Activated CD4-positive, alpha-beta T cell treated with anti-CD3 and anti-CD28 coated beads for 36 hours (primary cell): ENCODE results near the gene SEC24C. TPM values are rescaled to one million over a fixed set of nuclear protein-coding genes. Genes with fewer than 3 reads are reported as not detected.
"Not testable (repeated sequence)": the region's sequence is repeated elsewhere in the genome, so short reads cannot be mapped to it uniquely, and the experiment has no call there.

Experiments
- ATAC-seq: fragments of 200-7000 bp; cut with Tn5 transposase; one replicate; pipeline ENCODE4 v1.10.0; 2021; ENCODE audit warnings: mild to moderate bottlenecking, moderate library complexity
- CTCF ChIA-PET: fragments of 350-600 bp; sonication (Branson Sonifier 250); formaldehyde crosslinking; loops from one replicate; lab custom pipeline; 2021; ENCODE audit warnings: antibody characterized with exemption; lab: Charles Lee
- POLR2A ChIA-PET: fragments of 350-600 bp; sonication (Branson Sonifier 250); formaldehyde crosslinking; loops from one replicate; lab custom pipeline; 2021; ENCODE audit warnings: antibody characterized with exemption, inconsistent platforms; lab: Charles Lee
- DNase-seq: peaks from one replicate; pipeline ENCODE4 v3.0.0-alpha.2; 2020
- H3K27ac Mint-ChIP-seq: one replicate; pipeline ENCODE4 v1.8.0; 2021; ENCODE audit warnings: mixed read lengths
- H3K27me3 Mint-ChIP-seq: one replicate; pipeline ENCODE4 v1.8.0; 2021; ENCODE audit warnings: mixed read lengths
- H3K36me3 Mint-ChIP-seq: one replicate; pipeline ENCODE4 v1.8.0; 2021; ENCODE audit warnings: low read depth, mixed read lengths
- H3K4me1 Mint-ChIP-seq: one replicate; pipeline ENCODE4 v1.8.0; 2021; ENCODE audit warnings: mixed read lengths
- H3K4me3 Mint-ChIP-seq: one replicate; pipeline ENCODE4 v1.8.0; 2021; ENCODE audit warnings: mild to moderate bottlenecking, moderate library complexity, mixed read lengths
- H3K9me3 Mint-ChIP-seq: one replicate; pipeline ENCODE4 v1.8.0; 2021; ENCODE audit warnings: low read depth, mixed read lengths
- intact Hi-C, 2 experiments: fragments of 100-400 bp; cut with DNase I in 1 of 2; cut with micrococcal nuclease in 1 of 2; formaldehyde crosslinking; loops; one replicate each; pipeline versions ENCODE4 v1.14.2 to v1.15.1; 2022 to 2024; cut with DNase I, micrococcal nuclease
- total RNA-seq, 2 experiments: library from RNA; stranded (reverse); gene quantifications; one replicate each; pipeline ENCODE4 v1.2.3, GENCODE V29; 2021

The SEC24C gene, protein sequence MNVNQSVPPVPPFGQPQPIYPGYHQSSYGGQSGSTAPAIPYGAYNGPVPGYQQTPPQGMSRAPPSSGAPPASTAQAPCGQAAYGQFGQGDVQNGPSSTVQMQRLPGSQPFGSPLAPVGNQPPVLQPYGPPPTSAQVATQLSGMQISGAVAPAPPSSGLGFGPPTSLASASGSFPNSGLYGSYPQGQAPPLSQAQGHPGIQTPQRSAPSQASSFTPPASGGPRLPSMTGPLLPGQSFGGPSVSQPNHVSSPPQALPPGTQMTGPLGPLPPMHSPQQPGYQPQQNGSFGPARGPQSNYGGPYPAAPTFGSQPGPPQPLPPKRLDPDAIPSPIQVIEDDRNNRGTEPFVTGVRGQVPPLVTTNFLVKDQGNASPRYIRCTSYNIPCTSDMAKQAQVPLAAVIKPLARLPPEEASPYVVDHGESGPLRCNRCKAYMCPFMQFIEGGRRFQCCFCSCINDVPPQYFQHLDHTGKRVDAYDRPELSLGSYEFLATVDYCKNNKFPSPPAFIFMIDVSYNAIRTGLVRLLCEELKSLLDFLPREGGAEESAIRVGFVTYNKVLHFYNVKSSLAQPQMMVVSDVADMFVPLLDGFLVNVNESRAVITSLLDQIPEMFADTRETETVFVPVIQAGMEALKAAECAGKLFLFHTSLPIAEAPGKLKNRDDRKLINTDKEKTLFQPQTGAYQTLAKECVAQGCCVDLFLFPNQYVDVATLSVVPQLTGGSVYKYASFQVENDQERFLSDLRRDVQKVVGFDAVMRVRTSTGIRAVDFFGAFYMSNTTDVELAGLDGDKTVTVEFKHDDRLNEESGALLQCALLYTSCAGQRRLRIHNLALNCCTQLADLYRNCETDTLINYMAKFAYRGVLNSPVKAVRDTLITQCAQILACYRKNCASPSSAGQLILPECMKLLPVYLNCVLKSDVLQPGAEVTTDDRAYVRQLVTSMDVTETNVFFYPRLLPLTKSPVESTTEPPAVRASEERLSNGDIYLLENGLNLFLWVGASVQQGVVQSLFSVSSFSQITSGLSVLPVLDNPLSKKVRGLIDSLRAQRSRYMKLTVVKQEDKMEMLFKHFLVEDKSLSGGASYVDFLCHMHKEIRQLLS
- 10 to 100 TPM; 84.6 to 88.2 TPM for total RNA-seq

DNA sequence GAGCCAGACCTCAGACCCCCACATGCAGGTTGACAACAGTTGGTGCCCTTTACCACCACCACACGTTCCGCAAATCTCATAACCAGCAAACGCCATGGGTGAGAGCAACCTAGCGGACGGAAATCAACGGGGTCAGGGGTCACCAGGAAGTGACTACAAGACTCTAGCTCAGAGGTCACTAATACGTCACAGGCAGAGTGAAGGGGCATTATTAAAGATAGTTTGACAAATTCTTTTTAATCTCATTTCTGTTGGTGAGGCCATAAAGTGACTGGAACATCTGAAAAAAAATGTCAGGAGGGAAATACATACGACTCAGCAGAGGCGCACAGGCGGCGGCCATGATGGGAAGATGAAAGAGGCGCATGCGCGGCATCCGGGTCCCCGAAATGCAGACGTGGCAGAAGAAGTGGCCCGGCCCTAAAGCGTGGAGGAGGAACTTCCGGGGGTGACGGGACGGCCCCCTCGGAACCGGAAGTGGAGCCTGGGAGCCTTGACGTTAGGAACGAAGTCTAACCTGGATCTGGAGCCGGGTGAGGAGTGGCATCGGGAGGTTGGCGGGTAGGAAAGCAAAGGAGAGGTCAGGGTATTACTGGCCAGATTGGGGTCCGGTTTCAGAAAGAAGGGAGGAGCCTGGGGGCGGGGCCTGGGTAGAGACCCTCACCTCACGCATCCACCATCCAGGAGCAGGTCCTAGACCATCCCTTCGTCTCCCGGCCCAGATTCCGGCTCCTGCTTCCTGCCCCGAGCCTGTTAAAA, at the start of gene SEC24C:
Gene SEC24C (plus strand): TSS at position 468 of the 759 bp plus-strand sequence. CDS start 2,461 bp downstream, outside the sequence.
- Mint-ChIP-seq H3K4me1 (peaks cover 42% of the 10 kb centered on the region), H3K27ac (peak within 1 kb of the TSS; percentile 100), H3K9me3 (no peaks in the 10 kb centered on the region), H3K36me3 (peaks cover 8% of the 10 kb centered on the region), H3K4me3 (peak within 1 kb of the TSS; percentile 95), H3K27me3 (no peaks in the 10 kb centered on the region)
- ATAC-seq (peak; percentile 87), DNase-seq (peak; percentile 98)
- ChIA-PET CTCF (interaction anchor here (1.0 to 2.2 kb wide), 7 partner anchors 10 to 118 kb away, joined by 3 to 9 read pairs (median 5); no protein-coding TSS in a partner anchor), POLR2A (interaction anchor here (0.7 to 3.9 kb wide), 7 partner anchors 14 to 648 kb away, joined by 3 to 28 read pairs (median 4); a partner anchor contains a TSS)
- intact Hi-C loops: loop anchor here (1.0 to 10.0 kb wide), 14 partner anchors 14 to 1389 kb away; partner anchors contain the start of genes ZSWIM8 (in 2 of the 2), ADK (in 1 of the 2), ANXA7 (in 1 of the 2) and DNAJB12 (in 1 of the 2)

DNA sequence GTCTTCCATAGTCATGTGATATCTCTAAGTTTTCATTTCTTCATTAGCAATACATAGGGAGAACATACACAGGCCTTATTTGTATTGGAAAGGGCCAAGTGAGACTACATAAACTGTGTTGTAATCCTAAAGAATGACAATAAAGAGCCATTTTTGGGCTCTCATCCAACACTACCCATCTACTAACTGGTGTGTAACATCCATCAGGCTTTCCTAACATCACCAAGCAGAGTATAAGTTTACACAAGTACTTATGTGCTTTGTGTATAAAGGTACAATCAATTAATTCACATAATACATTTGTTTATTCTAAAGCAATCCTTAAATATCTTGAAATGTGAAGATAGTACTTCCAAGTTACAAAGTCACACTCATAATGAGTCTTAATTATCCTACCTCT, 48.9 kb upstream of the SEC24C start:
- H3K36me3 Mint-ChIP-seq, H3K27ac Mint-ChIP-seq, DNase-seq, H3K4me1 Mint-ChIP-seq, H3K4me3 Mint-ChIP-seq, H3K9me3 Mint-ChIP-seq, POLR2A ChIA-PET, ATAC-seq, intact Hi-C loops, H3K27me3 Mint-ChIP-seq: not testable (repeated sequence)
- CTCF ChIA-PET: interaction anchor here (0.7 kb wide), 1 partner anchor 14 kb away, joined by 3 read pairs; no protein-coding TSS in a partner anchor

DNA sequence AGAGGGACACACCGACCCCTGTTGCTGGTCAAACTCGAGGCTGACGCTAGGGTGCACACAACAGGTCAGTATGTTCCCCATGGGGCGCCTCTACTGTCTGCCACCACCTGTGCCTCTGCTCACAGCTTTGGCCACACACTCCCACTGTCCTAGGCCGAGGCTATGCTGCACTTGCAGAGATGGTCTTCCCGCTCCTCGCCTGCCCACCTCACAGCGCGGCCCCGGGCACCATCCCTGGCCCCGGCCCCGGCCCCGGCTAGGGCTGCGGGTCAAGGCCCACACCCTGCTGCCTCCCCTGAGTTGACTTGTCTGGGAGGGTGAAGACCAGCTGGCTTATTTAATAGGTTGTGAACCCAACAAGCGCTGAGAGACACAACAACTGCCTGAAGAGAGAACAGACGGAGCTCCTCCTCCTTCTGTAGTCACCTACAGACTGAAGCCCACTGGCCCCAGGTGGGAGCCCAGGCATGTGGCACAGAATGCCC, 46.5 kb upstream of the SEC24C start, which contains the start of gene AGAP5:
Gene AGAP5 (minus strand): TSS at position 435 of the 485 bp plus-strand sequence. CDS start 354 bp downstream, at position 81.
- H3K27me3 Mint-ChIP-seq, DNase-seq, H3K4me3 Mint-ChIP-seq, CTCF ChIA-PET, H3K9me3 Mint-ChIP-seq, ATAC-seq, intact Hi-C loops, H3K4me1 Mint-ChIP-seq, H3K27ac Mint-ChIP-seq, POLR2A ChIA-PET: not testable (repeated sequence)
- H3K36me3 Mint-ChIP-seq: peaks cover 14% of the 10 kb centered on the region

DNA sequence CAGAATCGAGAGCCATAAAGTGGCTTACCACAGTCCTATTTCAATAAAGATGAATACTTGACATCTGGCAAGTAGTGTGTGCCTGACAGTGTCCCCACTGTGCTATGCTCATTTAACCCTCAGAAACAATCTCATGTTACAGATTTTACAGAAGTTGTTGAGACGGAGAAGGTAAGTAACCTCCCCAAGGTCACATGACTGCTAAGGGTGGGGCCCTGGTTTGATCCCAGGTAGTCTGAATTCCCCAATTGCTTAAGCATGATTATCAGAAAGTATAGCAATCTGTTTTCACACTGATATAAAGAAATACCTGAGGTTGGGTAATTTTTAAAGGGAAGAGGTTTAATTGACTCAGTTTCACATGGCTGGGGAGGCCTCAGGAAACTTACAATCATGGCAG, 45.4 kb upstream of the SEC24C start:
- H3K27ac Mint-ChIP-seq, POLR2A ChIA-PET, H3K4me1 Mint-ChIP-seq, H3K27me3 Mint-ChIP-seq, CTCF ChIA-PET, ATAC-seq, DNase-seq, intact Hi-C loops, H3K9me3 Mint-ChIP-seq, H3K4me3 Mint-ChIP-seq: not testable (repeated sequence)
- H3K36me3 Mint-ChIP-seq: peaks cover 16% of the 10 kb centered on the region

DNA sequence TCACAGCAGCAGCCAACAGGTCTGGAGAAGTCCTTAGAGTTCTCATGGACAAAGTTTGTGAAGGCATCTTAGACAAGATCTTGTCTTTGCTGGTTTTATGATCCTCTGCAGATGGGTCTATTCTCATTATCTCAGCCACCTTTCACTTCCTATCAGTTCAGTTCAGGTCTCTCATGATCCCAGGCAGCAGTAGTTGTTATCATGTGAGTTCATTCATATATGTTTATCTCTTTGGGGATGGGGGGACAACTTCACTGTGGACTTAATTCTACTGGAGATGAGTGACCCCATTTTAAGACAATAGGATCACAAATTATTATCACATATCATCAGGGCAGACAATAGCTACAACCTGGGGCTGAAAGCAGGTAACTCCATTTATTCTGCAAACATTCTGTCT, 40.2 kb upstream of the SEC24C start:
- DNase-seq, H3K9me3 Mint-ChIP-seq, H3K4me1 Mint-ChIP-seq, H3K27ac Mint-ChIP-seq, intact Hi-C loops, POLR2A ChIA-PET, H3K4me3 Mint-ChIP-seq, CTCF ChIA-PET, H3K27me3 Mint-ChIP-seq, ATAC-seq: not testable (repeated sequence)
- H3K36me3 Mint-ChIP-seq: peaks cover 24% of the 10 kb centered on the region

DNA sequence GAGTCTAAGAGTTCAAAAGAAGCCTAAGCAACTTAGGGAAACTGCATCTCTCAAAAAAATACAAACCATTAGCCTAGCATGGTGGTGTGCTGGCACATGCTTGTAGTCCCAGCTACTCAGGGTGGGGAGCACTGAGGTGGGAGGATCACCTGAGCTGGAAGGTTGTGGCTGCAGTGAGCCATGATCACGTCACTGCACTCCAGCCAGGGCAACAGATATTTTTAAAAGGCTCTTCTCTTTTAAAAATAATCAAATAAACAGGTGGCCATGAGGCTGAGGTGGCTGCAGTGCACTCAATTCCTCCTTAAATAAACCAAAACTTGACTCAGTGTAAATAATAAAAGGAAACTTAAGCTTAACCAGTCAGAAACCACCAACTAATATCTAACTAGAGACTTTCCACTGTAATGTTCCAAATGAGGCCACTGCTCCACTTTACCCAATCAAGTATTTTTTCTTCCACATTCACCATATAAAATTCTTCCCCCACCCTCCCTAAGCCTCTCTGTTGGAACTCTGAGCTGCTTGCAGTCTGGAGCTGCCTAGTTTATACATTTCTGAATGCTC, 38.6 kb upstream of the SEC24C start:
- intact Hi-C loops, POLR2A ChIA-PET, H3K9me3 Mint-ChIP-seq, H3K27ac Mint-ChIP-seq, DNase-seq, H3K4me3 Mint-ChIP-seq, H3K27me3 Mint-ChIP-seq, H3K4me1 Mint-ChIP-seq, ATAC-seq, CTCF ChIA-PET: not testable (repeated sequence)
- peaks cover 25% of the 10 kb centered on the region for H3K36me3 Mint-ChIP-seq

DNA sequence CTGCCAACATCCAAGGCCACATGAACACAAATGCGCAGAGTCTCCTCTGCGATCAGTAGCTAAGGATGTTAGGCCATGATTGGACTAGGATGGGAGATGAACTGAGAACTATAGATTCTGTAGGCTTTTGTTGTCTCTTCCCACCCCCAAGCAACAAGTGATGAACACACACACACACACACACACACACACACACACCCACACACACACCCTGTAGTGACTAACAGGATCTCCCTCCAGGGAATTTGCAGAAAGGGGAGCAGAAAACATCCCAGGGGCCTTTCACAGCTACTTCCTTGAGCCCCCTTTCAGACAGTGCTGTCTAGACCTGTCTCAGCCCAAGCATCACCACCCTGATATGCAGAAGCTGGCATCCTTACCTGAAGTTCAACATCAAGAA, 37.7 kb upstream of the SEC24C start:
- intact Hi-C loops, DNase-seq, H3K27me3 Mint-ChIP-seq, ATAC-seq, H3K27ac Mint-ChIP-seq, H3K4me1 Mint-ChIP-seq, POLR2A ChIA-PET, H3K4me3 Mint-ChIP-seq, H3K9me3 Mint-ChIP-seq, CTCF ChIA-PET: not testable (repeated sequence)
- H3K36me3 Mint-ChIP-seq: peaks cover 21% of the 10 kb centered on the region

DNA sequence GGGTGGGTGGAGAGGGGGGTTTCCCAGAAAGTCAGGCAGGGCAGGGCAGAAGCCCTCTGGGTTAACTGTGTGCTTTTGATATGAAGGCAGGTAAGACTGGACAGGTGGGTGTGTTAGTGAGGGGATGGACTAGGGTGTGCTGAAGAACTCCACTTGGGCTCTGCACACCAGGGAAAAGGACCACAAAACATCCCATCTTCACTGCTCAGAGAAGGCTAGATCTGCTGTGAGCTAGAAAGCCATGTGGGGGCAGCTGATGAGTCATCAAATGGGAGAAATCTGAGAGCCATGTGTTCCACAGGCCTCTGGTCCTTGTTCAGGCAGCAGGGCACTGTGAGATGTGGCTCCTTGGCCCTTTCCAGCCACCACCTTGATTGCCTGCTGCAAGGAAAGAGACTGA, 36.5 kb upstream of the SEC24C start:
- ATAC-seq, H3K9me3 Mint-ChIP-seq, H3K4me1 Mint-ChIP-seq, H3K27ac Mint-ChIP-seq, H3K27me3 Mint-ChIP-seq, POLR2A ChIA-PET, intact Hi-C loops, CTCF ChIA-PET, H3K4me3 Mint-ChIP-seq, DNase-seq: not testable (repeated sequence)
- peaks cover 18% of the 10 kb centered on the region for H3K36me3 Mint-ChIP-seq

DNA sequence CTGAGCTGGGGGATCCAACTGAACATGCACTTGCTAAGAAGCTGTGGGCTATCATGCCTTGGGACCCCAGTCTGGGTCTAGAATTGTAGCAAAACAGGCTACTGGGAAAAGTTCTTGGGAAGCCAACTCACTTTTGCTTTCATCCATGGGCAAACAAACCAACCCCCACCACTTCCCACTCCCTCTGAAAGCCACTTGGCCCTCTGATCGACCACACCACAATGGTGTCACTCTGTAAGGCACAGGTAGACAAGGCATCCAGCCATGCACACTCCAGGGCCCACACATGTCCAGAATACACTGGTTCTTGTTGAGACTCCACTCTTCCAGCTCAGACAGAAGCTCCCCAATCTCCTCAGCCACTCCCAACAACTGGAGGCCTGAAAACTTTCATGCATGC, 36.0 kb upstream of the SEC24C start:
- H3K27ac Mint-ChIP-seq, H3K4me3 Mint-ChIP-seq, H3K27me3 Mint-ChIP-seq, ATAC-seq, DNase-seq, H3K9me3 Mint-ChIP-seq, CTCF ChIA-PET, H3K4me1 Mint-ChIP-seq, intact Hi-C loops, POLR2A ChIA-PET: not testable (repeated sequence)
- H3K36me3 Mint-ChIP-seq: peaks cover 20% of the 10 kb centered on the region

DNA sequence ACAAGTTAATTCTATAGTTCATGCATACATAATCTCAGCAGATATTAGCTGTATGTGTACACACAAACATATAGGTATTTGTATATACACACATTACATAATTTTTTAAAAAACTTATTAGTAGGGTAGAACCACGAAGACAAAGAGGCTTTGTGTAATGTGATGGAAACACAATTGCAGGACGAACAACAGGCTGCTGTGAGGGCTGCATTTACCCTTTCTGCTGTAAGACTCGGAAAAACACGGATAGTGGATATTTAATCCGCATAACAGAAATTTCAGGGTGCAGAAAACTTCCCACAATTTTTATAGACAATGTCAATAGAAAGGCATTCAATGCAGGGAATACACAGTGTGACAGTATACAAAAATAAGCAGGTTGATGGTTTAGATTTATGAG, 32.5 kb upstream of the SEC24C start:
- H3K27ac Mint-ChIP-seq, DNase-seq, H3K4me1 Mint-ChIP-seq, H3K4me3 Mint-ChIP-seq, intact Hi-C loops, ATAC-seq, H3K9me3 Mint-ChIP-seq, H3K27me3 Mint-ChIP-seq, CTCF ChIA-PET, POLR2A ChIA-PET: not testable (repeated sequence)
- H3K36me3 Mint-ChIP-seq: peaks cover 17% of the 10 kb centered on the region
